Transverse colon (tissue), 4 donors: ENCODE data around the gene SLC6A8. TPM values are rescaled to one million over a fixed set of nuclear protein-coding genes. Genes with fewer than 3 reads are reported as not detected.

Experiments
- DNase-seq: peaks from one replicate; pipeline ENCODE4 v3.0.0-alpha.2; 2019
- H3K27ac ChIP-seq, 4 donors: fragments of 200-600 bp; sonication (generic); 2 replicates each; pipeline ENCODE4 v1.5.1; 2016 to 2018; ENCODE audit warnings: inconsistent platforms in 4 of 4
- H3K27me3 ChIP-seq: fragments of 200-600 bp; sonication (generic); 2 replicates; pipeline ENCODE4 v1.5.1; 2017; ENCODE audit warnings: inconsistent platforms
- H3K36me3 ChIP-seq, 4 donors: fragments of 200-600 bp; sonication (generic); 2 replicates each; pipeline ENCODE4 v1.5.1; 2017 to 2019; ENCODE audit warnings: inconsistent platforms in 4 of 4
- H3K4me1 ChIP-seq, 4 donors: fragments of 200-600 bp; sonication (generic); 2 replicates each; pipeline ENCODE4 v1.5.1; 2017 to 2020; ENCODE audit warnings: inconsistent platforms in 4 of 4
- H3K4me3 ChIP-seq, 4 donors: fragments of 200-600 bp; sonication (generic); 1 replicate in 1 of 4; 2 replicates in 3 of 4; pipeline versions ENCODE4 v1.5.1 to v1.6.1; 2017 to 2019; ENCODE audit warnings: inconsistent platforms in 4 of 4
- H3K9me3 ChIP-seq, 2 donors: fragments of 200-600 bp; sonication (generic); 2 replicates each; pipeline ENCODE4 v1.5.1; 2017 to 2019; ENCODE audit warnings: inconsistent platforms in 2 of 2
- EP300 ChIP-seq: sonication (generic); formaldehyde crosslinking; IDR thresholded peaks from one replicate; pipeline ENCODE4 v1.6.1; 2017; ENCODE audit warnings: antibody characterized with exemption, low read depth
- POLR2A ChIP-seq: fragments of 450-650 bp; IDR thresholded peaks from one replicate; pipeline ENCODE4 v1.6.1; 2016; ENCODE audit warnings: antibody characterized with exemption, mild to moderate bottlenecking, moderate library complexity
- POLR2AphosphoS5 ChIP-seq, 3 donors: sonication (generic); formaldehyde crosslinking; IDR thresholded peaks; one replicate each; pipeline ENCODE4 v1.6.1; 2016; ENCODE audit warnings: antibody characterized with exemption in 3 of 3
- WGBS, 2 donors: methylation state at CpG; one replicate each; pipeline ENCODE4 v1.1.5; 2018; ENCODE audit warnings: low coverage in 1 of 2; 5-methylcytosine and 5-hydroxymethylcytosine counted together
- in situ Hi-C, 4 donors: fragments of 200-750 bp; cut with MboI; loops; one replicate each; pipeline versions ENCODE4 v1.15.0 to v1.15.1; 2017; ENCODE audit warnings: low sequenced_read_pairs in 3 of 4, low pct_ligation_motif_present in 1 of 4, low pct_unique_long_range_greater_than_20kb in 1 of 4
- intact Hi-C: fragments of 100-400 bp; cut with DNase I; formaldehyde crosslinking; loops from one replicate; pipeline ENCODE4 v1.15.1; 2023; ENCODE audit warnings: low total_unique reads
- total RNA-seq, 4 donors: library from RNA; depleted of rRNA; stranded (reverse); fragments of >200 nt; gene quantifications; one replicate each; pipeline ENCODE4 v1.1.0, GENCODE V29; 2016
- TF ChIP-seq, protein P1 (sequence below), 5 experiments: fragments of 200-600 bp in 3 of 5; fragments of 450-650 bp in 2 of 5; sonication (generic) in 3 of 5; IDR thresholded peaks; 1 replicate in 2 of 5; 2 replicates in 3 of 5; pipeline ENCODE4 v1.5.1; 2016 to 2017; ENCODE audit warnings: antibody characterized with exemption in 5 of 5, inconsistent platforms in 3 of 5, mild to moderate bottlenecking in 2 of 5, moderate library complexity in 1 of 5

The SLC6A8 gene
- total RNA-seq, 4 donors from 2014 or later, result 61.1 to 332 (median 197) TPM

DNA sequence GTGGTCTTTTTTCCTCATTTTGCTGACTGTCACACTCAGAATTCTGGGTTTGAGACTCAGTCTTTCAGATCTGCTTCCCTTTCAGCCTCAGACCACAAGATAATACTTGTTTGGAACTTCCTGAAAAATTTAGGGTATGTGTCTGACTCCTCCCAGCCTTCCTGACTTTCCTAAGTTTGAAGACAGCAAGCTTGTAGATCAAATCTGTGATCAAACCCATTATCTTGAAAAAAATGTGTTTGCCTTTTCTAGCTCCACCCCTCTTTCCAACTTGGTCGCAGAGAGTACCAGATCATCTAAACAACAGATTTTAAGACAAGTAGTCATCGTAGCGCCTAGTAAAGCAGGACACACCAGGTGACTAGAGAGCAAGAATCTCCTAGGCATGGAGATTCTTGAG lies 26.5 kb downstream of the SLC6A8 start:
- intact Hi-C loops, result no loop called here
- Histone ChIP-seq H3K9me3 (no peaks in the 10 kb centered on the region), H3K36me3 (no peaks in the 10 kb centered on the region), H3K27me3 (no peaks in the 10 kb centered on the region), H3K4me1 (no peaks in the 10 kb centered on the region), H3K27ac (no peak overlapping the region), H3K4me3 (no peak overlapping the region)
- TF ChIP-seq POLR2AphosphoS5 (IDR thresholded peaks at IDR 0.05) (no peak), POLR2A (no peak), EP300 (no peak)
- TF ChIP-seq, protein P1, sequence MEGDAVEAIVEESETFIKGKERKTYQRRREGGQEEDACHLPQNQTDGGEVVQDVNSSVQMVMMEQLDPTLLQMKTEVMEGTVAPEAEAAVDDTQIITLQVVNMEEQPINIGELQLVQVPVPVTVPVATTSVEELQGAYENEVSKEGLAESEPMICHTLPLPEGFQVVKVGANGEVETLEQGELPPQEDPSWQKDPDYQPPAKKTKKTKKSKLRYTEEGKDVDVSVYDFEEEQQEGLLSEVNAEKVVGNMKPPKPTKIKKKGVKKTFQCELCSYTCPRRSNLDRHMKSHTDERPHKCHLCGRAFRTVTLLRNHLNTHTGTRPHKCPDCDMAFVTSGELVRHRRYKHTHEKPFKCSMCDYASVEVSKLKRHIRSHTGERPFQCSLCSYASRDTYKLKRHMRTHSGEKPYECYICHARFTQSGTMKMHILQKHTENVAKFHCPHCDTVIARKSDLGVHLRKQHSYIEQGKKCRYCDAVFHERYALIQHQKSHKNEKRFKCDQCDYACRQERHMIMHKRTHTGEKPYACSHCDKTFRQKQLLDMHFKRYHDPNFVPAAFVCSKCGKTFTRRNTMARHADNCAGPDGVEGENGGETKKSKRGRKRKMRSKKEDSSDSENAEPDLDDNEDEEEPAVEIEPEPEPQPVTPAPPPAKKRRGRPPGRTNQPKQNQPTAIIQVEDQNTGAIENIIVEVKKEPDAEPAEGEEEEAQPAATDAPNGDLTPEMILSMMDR (IDR thresholded peaks at IDR 0.05), result no peak
- DNase-seq, result no peak
- in situ Hi-C loops, result no loop called here
- 92% methylated on average over 3 of the region's 3 CpGs; no CpG with 5 or more reads in 1 of the 2 donors for WGBS, 2 donors

DNA sequence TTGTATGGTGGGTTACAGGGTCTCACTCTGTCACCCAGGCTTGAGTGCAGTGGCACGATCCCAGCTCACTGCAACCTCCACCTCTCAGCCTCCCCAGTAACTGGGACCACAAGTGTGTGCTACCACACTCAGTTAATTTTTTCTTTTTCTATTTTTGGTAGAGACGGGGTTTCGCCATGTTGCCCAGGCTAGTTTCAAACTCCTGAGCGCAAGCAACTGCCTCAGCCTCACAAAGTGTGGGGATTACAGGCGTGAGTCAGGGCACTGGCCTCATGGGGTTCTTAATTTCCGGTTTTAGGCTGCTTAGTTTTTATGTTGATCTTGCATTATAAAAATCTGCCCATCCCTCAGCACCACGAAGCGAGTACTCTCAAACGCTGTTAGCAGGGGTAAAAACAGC lies 29.7 kb downstream of the SLC6A8 start:
- H3K9me3 ChIP-seq, result no peaks in the 10 kb centered on the region
- intact Hi-C loops (no loop called here), in situ Hi-C loops (no loop called here)
- no peaks in the 10 kb centered on the region for H3K27me3 ChIP-seq
- H3K4me3 ChIP-seq, result no peak overlapping the region
- peaks cover 0 to 6% (median 4%) of the 10 kb centered on the region in 4 donors for H3K4me1 ChIP-seq
- no peak overlapping the region for H3K27ac ChIP-seq
- WGBS, 2 donors, result 83% methylated on average over 9 of the region's 9 CpGs; no CpG with 5 or more reads in 1 of the 2 donors
- TF ChIP-seq EP300, result no peak
- no peak for TF ChIP-seq POLR2AphosphoS5 (IDR thresholded peaks at IDR 0.05)
- no peak for TF ChIP-seq POLR2A
- TF ChIP-seq, protein P1 (IDR thresholded peaks at IDR 0.05), result no peak
- no peaks in the 10 kb centered on the region for H3K36me3 ChIP-seq
- DNase-seq, result no peak

DNA sequence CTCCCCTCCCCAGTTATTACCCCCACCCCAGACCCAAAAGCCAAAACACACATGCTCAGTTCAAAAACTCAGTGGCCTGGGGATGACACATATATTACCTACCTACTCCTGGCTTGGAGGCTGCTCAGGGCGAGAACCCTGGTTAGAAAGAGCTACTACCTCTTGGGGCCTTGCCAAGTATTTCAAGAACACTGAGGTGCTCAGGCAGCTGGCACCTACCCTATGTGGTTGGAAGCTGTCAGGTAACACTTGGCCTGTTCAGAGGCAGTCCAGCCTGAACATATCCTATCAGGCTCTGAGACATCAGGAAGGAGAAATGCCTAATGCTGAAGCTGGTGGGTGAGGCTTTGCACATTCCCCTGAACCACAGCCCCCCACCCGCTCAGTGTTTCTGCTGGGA lies 31.5 kb downstream of the SLC6A8 start:
- Histone ChIP-seq H3K27me3 (no peaks in the 10 kb centered on the region), H3K4me3 (no peak overlapping the region), H3K27ac (no peak overlapping the region), H3K4me1 (peaks cover 6 to 15% (median 10%) of the 10 kb centered on the region in 4 donors), H3K9me3 (no peaks in the 10 kb centered on the region), H3K36me3 (no peaks in the 10 kb centered on the region)
- TF ChIP-seq POLR2AphosphoS5 (IDR thresholded peaks at IDR 0.05) (no peak), POLR2A (no peak), EP300 (no peak)
- TF ChIP-seq, protein P1 (IDR thresholded peaks at IDR 0.05), result no peak
- in situ Hi-C loops (no loop called here), intact Hi-C loops (no loop called here)
- no peak for DNase-seq
- WGBS, 2 donors, result 79% methylated on average over 2 of the region's 2 CpGs; no CpG with 5 or more reads in 1 of the 2 donors

DNA sequence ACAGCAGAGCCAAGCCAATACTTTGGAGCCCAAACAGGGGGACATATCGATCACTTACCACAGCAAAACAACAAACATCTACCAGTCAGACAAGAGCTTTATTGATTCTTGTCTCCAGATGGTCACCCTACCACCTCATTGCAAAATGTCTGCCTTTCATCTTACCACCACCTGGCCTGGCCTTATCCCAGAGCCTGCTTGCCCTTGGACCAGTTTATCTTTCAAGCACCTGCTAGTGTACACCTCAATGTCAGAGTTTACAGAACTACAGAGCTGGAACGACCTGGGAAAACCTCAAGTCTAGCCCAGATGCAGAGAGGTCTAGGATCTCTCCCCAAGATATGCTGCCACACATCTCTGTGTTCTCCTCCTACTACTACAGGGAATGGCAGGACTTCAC lies 32.0 kb downstream of the SLC6A8 start:
- Histone ChIP-seq H3K36me3 (no peaks in the 10 kb centered on the region), H3K27ac (no peak overlapping the region), H3K27me3 (no peaks in the 10 kb centered on the region), H3K4me1 (peaks cover 6 to 15% (median 10%) of the 10 kb centered on the region in 4 donors), H3K9me3 (no peaks in the 10 kb centered on the region), H3K4me3 (no peak overlapping the region)
- intact Hi-C loops, result no loop called here
- WGBS, 2 donors, result 66% methylated on average over 2 of the region's 2 CpGs; no CpG with 5 or more reads in 1 of the 2 donors
- in situ Hi-C loops, result no loop called here
- TF ChIP-seq POLR2AphosphoS5 (IDR thresholded peaks at IDR 0.05) (no peak), EP300 (no peak), POLR2A (no peak)
- TF ChIP-seq, protein P1 (IDR thresholded peaks at IDR 0.05), result no peak
- DNase-seq, result no peak
